Kidney epithelial cell (primary cell): ENCODE measurements around the gene SLC35B4. TPM values are rescaled to one million over a fixed set of nuclear protein-coding genes. Genes with fewer than 3 reads are reported as not detected.

Experiments
- DNase-seq: peaks from one replicate; pipeline ENCODE4 v3.0.0-alpha.2; 2010; ENCODE audit warnings: low read depth
- H3K27me3 ChIP-seq: 2 replicates; pipeline ENCODE4 v1.6.0; 2011; ENCODE audit warnings: low read length; ENCODE audit not compliant: control insufficient read depth, insufficient read depth
- H3K36me3 ChIP-seq: 2 replicates; pipeline ENCODE4 v1.5.1; 2011; ENCODE audit warnings: low read length; ENCODE audit not compliant: control insufficient read depth, insufficient read depth
- H3K4me3 ChIP-seq: 2 replicates; pipeline ENCODE4 v1.5.1; 2011; ENCODE audit warnings: low read depth, mild to moderate bottlenecking, control low read depth, low read length
- total RNA-seq: library from RNA; depleted of rRNA; stranded (reverse); fragments of >200 nt; gene quantifications from 2 replicates; pipeline ENCODE4 v1.2.3, GENCODE V29; 2015
- TF ChIP-seq, protein P1 (sequence below): IDR thresholded peaks from 2 replicates; pipeline ENCODE4 v1.5.1; 2011; ENCODE audit warnings: mild to moderate bottlenecking, moderate library complexity, low read length, control low read depth, inconsistent platforms; ENCODE audit not compliant: insufficient read depth, poor library complexity, severe bottlenecking

The SLC35B4 gene
- total RNA-seq, 1 donor from 2014 or later: 10.6 TPM

DNA sequence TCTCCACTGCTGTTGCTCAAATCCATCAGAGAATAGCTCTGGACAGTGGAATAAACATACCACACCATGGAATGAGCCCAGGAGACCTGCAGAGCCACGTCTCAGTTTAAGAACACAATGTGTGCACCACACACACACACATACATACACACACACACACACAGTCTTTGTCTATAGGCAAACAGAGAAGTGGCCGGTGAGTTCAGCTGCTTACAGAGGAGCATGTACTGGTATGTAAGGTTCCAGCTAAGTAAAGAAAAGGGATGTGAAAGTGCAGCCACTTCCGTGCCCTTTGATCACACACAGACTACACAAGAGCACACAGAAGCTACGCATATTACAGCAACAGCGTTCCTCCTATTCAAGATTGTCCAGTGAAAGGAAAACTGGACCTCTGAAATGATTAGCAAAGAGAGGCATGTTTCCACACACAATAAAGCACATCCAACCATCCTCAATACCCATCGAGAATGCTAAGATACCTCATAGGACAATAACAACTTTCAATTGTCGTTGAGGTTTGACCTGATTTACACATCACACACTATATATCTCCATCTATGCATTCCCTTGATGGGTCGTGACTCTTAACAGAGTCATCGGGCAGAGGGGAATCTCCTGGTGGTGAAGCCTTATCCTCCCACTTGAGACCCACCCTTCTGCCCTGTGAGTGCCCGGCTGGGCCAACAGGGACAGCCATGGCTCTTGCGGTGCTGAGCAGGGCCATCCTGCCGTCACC, 23.6 kb downstream of the SLC35B4 start:
- Histone ChIP-seq H3K36me3 (no peaks in the 10 kb centered on the region), H3K4me3 (no peak overlapping the region)

DNA sequence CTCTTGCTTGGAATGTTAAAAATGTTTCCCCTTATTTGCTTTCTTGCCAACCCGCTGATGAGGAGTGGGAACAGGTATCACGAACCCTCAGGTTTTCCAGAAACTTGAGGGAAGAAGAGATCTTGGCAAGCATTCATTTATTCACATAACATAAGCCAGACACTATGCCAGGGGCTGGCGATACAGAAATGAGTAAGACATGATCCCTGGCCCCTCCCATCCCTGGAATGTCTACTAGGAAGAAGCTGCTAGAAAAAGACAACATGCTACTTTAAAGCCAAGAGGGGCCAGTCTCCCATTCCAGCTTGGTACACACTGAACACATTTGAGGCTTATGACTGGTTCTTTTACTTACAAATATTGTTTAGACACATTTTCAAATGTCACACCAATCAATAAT, 26.4 kb downstream of the SLC35B4 start:
- no peaks in the 10 kb centered on the region for H3K36me3 ChIP-seq
- DNase-seq: no peak
- TF ChIP-seq, protein P1, sequence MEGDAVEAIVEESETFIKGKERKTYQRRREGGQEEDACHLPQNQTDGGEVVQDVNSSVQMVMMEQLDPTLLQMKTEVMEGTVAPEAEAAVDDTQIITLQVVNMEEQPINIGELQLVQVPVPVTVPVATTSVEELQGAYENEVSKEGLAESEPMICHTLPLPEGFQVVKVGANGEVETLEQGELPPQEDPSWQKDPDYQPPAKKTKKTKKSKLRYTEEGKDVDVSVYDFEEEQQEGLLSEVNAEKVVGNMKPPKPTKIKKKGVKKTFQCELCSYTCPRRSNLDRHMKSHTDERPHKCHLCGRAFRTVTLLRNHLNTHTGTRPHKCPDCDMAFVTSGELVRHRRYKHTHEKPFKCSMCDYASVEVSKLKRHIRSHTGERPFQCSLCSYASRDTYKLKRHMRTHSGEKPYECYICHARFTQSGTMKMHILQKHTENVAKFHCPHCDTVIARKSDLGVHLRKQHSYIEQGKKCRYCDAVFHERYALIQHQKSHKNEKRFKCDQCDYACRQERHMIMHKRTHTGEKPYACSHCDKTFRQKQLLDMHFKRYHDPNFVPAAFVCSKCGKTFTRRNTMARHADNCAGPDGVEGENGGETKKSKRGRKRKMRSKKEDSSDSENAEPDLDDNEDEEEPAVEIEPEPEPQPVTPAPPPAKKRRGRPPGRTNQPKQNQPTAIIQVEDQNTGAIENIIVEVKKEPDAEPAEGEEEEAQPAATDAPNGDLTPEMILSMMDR: no peak
- H3K27me3 ChIP-seq: no peaks in the 10 kb centered on the region
- no peak overlapping the region for H3K4me3 ChIP-seq

More for the DNA sequence above, 23.6 kb downstream of the SLC35B4 start:
- TF ChIP-seq, protein P1: no peak
- DNase-seq: no peak
- no peaks in the 10 kb centered on the region for H3K27me3 ChIP-seq

DNA sequence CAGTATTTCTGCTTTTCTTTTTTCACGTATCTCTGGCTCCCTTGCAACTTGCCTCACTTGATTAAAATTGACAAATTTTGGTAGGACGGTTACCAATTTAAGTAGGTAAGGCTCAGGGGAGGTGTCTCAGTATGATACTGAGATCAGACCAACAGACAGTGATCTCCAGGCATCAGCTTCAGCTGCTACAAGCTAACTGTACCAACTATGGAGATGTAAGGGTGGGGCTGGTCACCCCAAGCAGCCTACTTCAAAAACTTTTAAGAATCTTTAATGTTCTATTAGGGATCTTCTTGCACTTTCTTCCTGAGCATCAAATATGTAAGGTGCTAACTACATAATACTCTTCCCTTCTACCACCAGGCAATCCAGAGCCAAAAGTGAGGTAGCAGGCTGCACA, 26.9 kb downstream of the SLC35B4 start:
- DNase-seq: no peak
- Histone ChIP-seq H3K36me3 (no peaks in the 10 kb centered on the region), H3K4me3 (no peak overlapping the region), H3K27me3 (no peaks in the 10 kb centered on the region)
- TF ChIP-seq, protein P1: no peak

DNA sequence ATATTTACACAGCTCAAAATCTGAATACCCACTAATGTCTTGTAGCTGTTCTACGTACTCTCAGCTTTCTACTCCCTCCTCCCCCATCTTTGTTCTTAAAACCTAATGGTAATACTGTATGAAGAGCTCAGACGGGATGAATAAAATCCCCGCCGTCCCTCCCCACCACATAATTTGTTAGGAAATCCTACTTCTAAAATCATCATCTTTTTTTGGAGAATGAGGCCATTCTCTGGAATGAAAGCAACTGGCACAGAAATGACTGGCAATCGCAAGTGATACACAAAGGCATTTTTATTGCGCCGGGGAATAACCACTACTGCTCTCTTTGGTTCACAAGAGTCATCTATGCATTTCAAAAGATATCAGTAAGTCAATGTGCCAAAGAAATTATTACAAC, 27.3 kb downstream of the SLC35B4 start:
- Histone ChIP-seq H3K4me3 (no peak overlapping the region), H3K27me3 (no peaks in the 10 kb centered on the region), H3K36me3 (no peaks in the 10 kb centered on the region)
- DNase-seq: no peak
- TF ChIP-seq, protein P1: no peak

DNA sequence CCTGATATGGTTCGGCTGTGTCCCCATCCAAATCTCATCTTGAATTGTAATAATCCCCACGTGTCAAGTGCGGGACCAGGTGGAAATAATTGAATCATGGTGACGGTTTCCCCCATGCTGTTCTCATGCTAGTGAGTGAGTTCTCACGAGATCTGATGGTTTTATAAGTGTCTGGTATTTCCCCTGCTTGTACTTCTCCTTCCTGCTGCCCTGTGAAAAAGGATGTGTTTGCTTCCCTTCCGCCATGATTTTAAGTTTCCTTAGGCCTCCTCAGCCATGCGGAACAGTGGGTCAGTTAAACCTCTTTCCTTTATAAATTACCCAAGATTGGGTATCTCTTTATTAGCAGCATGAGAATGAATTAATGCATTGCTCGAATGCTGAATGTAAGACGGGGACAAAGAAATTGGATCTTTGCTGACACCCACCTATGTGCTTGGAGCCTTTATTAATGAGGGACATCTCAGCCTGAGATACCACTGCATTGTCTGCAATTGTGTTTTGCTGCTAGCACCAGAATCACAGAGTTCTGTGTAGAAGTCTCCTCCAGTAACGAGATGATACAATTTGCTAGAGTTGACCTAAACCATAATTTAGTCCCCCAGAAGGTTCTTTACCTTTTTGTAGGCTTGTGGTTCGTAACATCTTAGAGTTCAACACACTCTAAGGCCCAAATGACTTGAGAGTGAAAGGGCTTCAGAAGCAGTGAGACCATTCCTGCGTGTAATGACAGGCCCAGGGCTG, 28.6 kb downstream of the SLC35B4 start:
- no peak for DNase-seq
- Histone ChIP-seq H3K4me3 (no peak overlapping the region), H3K27me3 (no peaks in the 10 kb centered on the region), H3K36me3 (no peaks in the 10 kb centered on the region)
- TF ChIP-seq, protein P1: no peak
